ENCODE measurements around the gene APOBEC3H.
"Not testable (repeated sequence)": the region's sequence is repeated elsewhere in the genome, so short reads cannot be mapped to it uniquely, and the experiment has no call there.

The APOBEC3H gene

DNA sequence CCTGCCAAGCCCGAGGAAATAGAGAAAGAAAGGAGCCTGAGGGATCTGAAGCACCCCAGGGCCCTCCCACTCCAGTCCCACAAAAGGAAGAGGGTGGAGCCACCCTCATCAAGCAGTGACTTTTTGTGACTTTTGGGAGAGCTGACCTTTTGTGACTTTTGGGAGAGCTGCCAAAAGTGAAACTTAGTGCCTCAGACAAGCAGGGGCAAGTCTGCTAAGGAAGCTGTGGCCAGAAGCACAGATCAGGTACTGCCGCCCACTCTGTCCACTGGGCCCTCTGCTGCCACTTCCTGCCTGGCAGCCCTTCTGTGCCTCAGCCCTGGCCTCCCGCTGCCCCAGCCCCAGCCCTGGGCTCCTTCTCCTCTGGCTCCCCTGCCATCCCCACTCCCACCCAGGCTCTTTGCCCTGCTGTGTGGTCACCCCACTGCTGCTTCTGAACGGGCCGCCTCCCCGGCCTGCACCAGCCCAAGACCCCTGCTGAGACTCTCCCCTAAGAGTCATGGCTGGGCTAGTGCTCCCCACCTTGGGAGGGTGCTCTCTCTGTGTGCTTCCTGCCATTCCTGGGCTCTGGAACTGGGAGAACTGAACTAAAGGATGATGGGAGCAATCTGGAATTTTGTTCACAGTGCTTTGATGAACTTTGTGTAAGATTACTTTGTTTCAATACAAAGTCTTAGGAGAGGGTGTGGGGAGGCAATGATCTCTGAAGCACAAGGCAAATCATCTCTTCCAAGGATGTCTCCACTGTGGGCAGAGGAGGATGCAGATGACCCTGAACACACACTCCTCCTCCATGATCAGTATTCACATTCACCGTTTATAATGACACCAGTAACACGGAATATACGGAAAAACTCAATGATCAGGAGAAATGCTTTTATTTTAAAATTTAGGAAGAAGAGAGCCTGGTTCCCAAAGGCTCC lies at the start of gene APOBEC3H:
Gene APOBEC3H, plus strand, starts transcription at position 147 of the 923 bp plus-strand sequence. CDS start 3,035 bp downstream, outside the sequence.
- peaks cover 24% of the 10 kb centered on the region for H3K4me1 ChIP-seq (ENCODE audit: insufficient read depth, low read length)
- no peaks in the 10 kb centered on the region for H3K36me3 ChIP-seq (ENCODE audit: insufficient read depth, low read length)
- H3K9me3 ChIP-seq (ENCODE audit: control insufficient read depth, insufficient read depth, low read length): no peaks in the 10 kb centered on the region
- no peak within 1 kb of the TSS for H3K9ac ChIP-seq (ENCODE audit: low read depth, low read length)

DNA sequence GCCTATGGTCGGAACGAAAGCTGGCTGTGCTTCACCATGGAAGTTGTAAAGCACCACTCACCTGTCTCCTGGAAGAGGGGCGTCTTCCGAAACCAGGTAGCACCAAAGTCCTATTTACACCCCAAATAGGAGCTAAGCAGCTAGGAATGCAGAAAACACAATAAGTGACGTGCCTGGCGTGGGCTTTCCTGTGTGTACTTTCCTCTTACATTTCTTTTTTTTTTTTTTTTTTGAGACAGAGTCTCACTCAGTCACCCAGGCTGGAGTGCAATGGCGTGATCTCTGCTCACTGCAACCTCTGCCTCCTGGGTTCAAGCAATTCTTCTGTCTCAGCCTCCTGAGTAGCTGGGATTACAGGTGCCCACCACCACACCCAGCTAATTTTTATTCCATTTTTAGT lies 47.6 kb upstream of the APOBEC3H start:
- H3K9me3 ChIP-seq (ENCODE audit: control insufficient read depth, insufficient read depth, low read length); H3K36me3 ChIP-seq (ENCODE audit: insufficient read depth, low read length); H3K9ac ChIP-seq (ENCODE audit: low read depth, low read length): not testable (repeated sequence)
- peaks cover 32% of the 10 kb centered on the region for H3K4me1 ChIP-seq (ENCODE audit: insufficient read depth, low read length)

DNA sequence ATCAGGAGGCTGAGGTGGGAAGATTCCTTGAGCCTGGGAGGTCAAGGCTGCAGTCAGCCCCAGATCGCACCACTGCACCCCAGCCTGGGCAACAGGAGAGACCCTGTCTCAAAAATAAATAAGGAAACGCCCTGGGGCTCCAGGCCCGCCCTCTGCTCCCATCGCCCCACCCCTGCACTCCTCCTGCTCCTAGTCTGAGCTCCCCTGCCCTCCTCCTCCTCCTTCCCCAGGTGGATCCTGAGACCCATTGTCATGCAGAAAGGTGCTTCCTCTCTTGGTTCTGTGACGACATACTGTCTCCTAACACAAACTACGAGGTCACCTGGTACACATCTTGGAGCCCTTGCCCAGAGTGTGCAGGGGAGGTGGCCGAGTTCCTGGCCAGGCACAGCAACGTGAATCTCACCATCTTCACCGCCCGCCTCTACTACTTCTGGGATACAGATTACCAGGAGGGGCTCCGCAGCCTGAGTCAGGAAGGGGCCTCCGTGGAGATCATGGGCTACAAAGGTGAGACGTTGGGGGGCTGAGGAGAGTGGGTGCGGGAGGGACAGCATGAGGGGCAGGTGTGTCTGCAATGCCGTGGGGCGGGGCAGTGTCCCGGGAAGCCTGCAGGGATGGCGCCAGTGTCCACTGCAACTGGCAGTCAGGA lies 45.1 kb upstream of the APOBEC3H start:
- H3K36me3 ChIP-seq (ENCODE audit: insufficient read depth, low read length); H3K9me3 ChIP-seq (ENCODE audit: control insufficient read depth, insufficient read depth, low read length): not testable (repeated sequence)
- Histone ChIP-seq H3K4me1 (ENCODE audit: insufficient read depth, low read length) (peaks cover 25% of the 10 kb centered on the region), H3K9ac (ENCODE audit: low read depth, low read length) (peak overlapping the region; percentile 21; the same call in 1 of the 2 replicates)

DNA sequence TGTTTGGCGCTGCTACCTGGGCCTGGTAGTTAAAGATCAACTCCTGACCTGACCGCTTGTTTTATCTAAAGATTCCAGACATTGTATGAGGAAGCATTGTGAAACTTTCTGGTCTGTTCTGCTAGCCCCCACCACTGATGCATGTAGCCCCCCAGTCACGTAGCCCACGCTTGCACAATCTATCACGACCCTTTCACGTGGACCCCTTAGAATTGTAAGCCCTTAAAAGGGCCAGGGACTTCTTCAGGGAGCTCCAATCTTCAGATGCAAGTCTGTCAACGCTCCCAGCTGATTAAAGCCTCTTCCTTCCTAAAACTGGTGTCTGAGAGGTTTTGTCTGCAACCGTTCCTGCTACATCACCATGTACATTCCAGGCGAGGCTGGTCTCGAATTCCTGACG lies 41.4 kb upstream of the APOBEC3H start:
- Histone ChIP-seq H3K4me1 (ENCODE audit: insufficient read depth, low read length) (peaks cover 10% of the 10 kb centered on the region; the same call in 1 of the 2 replicates), H3K9ac (ENCODE audit: low read depth, low read length) (no peak overlapping the region), H3K36me3 (ENCODE audit: insufficient read depth, low read length) (no peaks in the 10 kb centered on the region), H3K9me3 (ENCODE audit: control insufficient read depth, insufficient read depth, low read length) (peaks cover 5% of the 10 kb centered on the region)

DNA sequence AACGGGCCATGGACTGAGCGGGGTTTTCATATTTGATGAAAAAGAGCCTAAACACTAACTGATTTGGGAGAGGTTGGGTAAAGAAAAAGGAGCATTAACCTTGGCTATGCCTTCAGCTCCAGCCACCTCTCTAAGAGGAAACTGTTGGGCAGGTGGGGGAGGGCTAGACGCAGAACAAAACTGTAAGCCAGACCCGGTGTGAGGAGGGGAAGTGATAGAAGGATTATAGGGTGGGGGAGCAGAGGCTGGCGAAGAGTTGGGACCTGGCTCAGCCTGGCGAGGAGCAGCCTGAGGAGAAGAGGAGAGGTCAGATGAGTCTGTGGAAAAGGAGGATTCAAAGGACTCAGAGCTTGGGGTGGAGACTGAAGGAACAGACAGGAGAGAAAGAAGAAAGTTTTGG lies 35.8 kb upstream of the APOBEC3H start:
- not testable (repeated sequence) for H3K9ac ChIP-seq (ENCODE audit: low read depth, low read length)

DNA sequence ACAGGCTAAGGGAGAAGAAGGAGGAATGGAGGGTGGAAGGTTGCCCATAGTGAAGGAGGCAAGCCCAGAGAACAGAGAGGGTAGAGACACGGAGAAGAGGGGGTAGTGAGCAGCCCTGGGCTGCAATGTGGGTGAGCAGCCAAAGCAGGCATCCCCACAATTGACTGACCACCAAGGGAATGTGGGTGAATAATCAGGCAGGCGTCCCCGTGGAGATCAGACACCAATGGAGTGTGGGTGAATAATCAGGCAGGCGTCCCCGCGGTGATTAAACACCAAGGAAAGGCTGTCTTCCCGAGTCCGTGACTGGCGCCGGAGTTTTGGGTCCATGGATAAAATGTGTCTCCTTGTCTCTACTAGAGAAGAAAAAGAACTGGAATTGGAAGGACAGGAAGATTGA lies 35.1 kb upstream of the APOBEC3H start:
- not testable (repeated sequence) for H3K36me3 ChIP-seq (ENCODE audit: insufficient read depth, low read length); H3K9me3 ChIP-seq (ENCODE audit: control insufficient read depth, insufficient read depth, low read length); H3K4me1 ChIP-seq (ENCODE audit: insufficient read depth, low read length); H3K9ac ChIP-seq (ENCODE audit: low read depth, low read length)

More for the DNA sequence above, 35.8 kb upstream of the APOBEC3H start:
- not testable (repeated sequence) for H3K4me1 ChIP-seq (ENCODE audit: insufficient read depth, low read length); H3K36me3 ChIP-seq (ENCODE audit: insufficient read depth, low read length); H3K9me3 ChIP-seq (ENCODE audit: control insufficient read depth, insufficient read depth, low read length)

DNA sequence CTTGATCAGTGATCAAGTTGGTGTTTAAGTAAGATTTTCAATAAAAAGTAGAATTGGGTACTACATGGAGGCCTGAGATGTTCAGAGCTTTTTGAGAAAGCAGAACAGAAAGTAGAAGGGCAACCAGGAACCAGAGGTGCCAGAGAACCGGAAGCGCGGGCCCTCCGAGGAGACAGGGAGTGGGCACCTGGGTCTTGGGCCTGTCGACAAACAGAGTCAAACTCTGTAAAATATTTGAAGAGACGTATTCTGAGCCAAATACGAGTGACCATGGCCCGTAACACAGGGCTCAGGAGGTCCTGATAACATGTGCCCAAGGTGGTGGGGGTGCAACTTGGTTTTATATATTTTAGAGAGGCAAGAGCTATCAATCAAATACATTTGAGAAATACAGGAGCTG lies 33.1 kb upstream of the APOBEC3H start:
- not testable (repeated sequence) for H3K4me1 ChIP-seq (ENCODE audit: insufficient read depth, low read length); H3K9me3 ChIP-seq (ENCODE audit: control insufficient read depth, insufficient read depth, low read length); H3K9ac ChIP-seq (ENCODE audit: low read depth, low read length); H3K36me3 ChIP-seq (ENCODE audit: insufficient read depth, low read length)

DNA sequence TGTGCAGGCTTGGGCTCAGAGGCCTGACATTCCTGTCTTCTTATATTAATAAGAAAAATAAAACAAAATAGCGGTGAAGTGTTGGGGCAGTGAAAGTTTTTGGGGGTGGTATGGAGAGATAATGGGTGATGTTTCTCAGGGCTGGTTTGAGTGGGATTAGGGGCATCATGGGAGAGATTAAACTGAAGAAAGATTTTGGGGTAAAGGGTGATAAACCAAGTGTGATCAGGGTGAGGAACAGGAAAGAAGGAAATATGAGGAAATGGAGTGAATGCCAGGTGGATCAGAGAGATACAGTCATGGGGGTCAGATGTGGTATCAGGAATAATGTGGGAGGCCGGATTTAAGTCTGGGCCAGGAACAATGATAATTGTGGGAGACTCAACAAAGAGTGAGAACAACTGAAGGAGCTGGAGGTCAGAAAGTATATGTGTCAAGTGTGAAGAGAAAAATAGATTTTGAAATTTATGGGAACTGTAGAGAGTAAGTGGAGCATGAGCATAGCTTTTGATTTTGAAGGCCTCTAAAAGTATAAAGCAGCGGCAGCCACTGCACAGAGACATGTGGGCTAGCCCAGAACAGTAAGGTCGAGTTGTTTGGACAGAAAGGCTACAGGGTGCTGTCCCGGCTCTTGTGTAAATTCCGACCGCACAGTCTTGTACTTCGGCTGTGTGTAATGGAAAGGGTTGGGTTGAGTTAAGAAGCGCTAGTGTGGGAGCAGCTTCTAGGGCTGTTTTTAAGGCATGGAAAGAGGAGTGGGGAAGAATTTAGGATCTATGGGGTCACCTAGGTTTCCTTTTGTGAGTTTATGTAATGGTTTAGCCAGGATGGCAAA lies 30.4 kb upstream of the APOBEC3H start:
- not testable (repeated sequence) for H3K36me3 ChIP-seq (ENCODE audit: insufficient read depth, low read length); H3K9me3 ChIP-seq (ENCODE audit: control insufficient read depth, insufficient read depth, low read length); H3K9ac ChIP-seq (ENCODE audit: low read depth, low read length); H3K4me1 ChIP-seq (ENCODE audit: insufficient read depth, low read length)

DNA sequence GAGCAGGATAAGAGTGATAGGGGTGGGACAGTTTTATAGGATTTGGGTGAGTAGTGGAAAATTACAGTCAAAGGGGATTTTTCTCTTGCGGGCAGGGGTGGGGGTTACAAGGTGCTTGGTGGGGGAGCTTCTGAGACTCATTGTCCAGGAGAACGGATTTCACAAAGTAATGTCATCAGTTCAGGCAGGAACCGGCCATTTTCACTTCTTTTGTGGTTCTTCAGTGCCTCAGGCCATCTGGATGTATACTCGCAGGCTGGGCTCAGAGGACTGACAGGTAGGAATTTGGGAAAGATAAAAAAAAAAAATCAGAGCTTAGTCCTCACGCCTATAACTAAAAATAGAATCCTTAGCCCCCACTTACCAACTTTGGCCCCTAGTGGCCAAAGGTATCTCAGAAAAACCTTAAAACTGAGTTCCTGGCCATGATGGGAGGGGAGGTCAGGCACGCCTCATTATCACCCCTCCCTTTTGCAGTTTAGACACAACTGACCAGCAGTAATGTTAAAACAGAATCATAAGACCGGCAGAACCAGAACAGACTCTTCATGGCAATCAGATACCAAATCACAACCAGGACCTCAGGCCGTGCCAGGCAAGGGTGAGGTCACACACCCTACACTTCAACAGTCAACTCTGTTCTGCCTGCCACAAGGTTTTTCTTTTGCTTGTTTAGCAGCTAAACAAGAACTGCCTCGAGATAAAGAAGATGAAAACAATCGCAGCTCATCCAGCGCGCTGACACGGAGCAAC lies 28.8 kb upstream of the APOBEC3H start:
- Histone ChIP-seq H3K4me1 (ENCODE audit: insufficient read depth, low read length) (peaks cover 9% of the 10 kb centered on the region; the same call in 1 of the 2 replicates), H3K36me3 (ENCODE audit: insufficient read depth, low read length) (no peaks in the 10 kb centered on the region), H3K9ac (ENCODE audit: low read depth, low read length) (no peak overlapping the region), H3K9me3 (ENCODE audit: control insufficient read depth, insufficient read depth, low read length) (no peaks in the 10 kb centered on the region)

DNA sequence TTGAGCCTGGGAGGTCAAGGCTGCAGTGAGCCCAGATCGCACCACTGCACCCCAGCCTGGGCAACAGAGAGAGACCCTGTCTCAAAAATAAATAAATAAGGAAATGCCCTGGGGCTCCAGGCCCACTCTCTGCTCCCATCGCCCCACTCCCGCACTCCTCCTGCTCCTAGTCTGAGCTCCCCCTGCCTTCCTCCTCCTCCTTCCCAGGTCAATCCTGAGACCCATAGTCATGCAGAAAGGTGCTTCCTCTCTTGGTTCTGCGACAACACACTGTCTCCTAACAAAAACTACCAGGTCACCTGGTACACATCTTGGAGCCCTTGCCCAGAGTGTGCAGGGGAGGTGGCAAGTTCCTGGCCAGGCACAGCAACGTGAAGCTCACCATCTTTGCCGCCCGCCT lies 26.9 kb upstream of the APOBEC3H start:
- Histone ChIP-seq H3K36me3 (ENCODE audit: insufficient read depth, low read length) (no peaks in the 10 kb centered on the region), H3K9ac (ENCODE audit: low read depth, low read length) (no peak overlapping the region), H3K4me1 (ENCODE audit: insufficient read depth, low read length) (peaks cover 9% of the 10 kb centered on the region; the same call in 1 of the 2 replicates), H3K9me3 (ENCODE audit: control insufficient read depth, insufficient read depth, low read length) (no peaks in the 10 kb centered on the region)

DNA sequence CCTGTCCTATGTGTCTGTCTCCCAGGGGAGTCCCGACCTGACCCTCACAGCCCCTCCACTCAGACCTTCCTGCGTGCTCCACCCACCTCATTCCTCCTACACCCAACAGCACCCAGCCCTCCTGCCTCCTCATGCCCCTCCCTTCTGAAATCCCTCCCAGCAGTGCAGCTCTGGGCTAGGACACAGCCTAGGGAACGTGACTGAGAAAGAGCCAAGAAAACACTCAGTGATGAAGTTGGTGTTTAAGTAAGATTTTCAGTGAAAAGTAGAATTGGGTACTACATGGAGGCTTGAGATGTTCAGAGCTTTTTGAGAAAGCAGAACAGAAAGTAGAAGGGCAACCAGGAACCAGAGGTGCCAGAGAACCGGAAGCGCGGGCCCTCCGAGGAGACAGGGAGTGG lies 24.5 kb upstream of the APOBEC3H start:
- not testable (repeated sequence) for H3K9ac ChIP-seq (ENCODE audit: low read depth, low read length); H3K9me3 ChIP-seq (ENCODE audit: control insufficient read depth, insufficient read depth, low read length); H3K36me3 ChIP-seq (ENCODE audit: insufficient read depth, low read length); H3K4me1 ChIP-seq (ENCODE audit: insufficient read depth, low read length)

DNA sequence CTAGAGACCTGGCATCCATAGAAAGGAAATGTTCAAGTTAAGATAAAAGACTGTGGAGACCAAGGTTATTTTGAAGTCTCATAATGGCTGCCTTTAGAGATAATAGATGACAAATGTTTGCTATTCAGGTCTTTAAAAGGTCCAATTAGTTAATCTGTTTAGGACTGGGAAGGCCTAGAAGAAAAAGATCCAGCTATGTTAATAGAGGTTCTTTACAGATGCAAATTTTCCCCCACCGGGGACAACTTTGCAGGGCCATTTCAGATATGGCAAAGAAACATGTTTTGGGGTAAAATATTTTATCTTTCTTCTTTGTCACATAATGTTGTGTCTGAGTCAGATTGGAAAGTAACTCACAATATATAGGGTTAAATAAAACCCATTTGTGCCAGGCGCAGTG lies 23.1 kb upstream of the APOBEC3H start:
- Histone ChIP-seq H3K36me3 (ENCODE audit: insufficient read depth, low read length) (no peaks in the 10 kb centered on the region), H3K9me3 (ENCODE audit: control insufficient read depth, insufficient read depth, low read length) (no peaks in the 10 kb centered on the region), H3K9ac (ENCODE audit: low read depth, low read length) (no peak overlapping the region), H3K4me1 (ENCODE audit: insufficient read depth, low read length) (no peaks in the 10 kb centered on the region; the same call in 1 of the 2 replicates)

DNA sequence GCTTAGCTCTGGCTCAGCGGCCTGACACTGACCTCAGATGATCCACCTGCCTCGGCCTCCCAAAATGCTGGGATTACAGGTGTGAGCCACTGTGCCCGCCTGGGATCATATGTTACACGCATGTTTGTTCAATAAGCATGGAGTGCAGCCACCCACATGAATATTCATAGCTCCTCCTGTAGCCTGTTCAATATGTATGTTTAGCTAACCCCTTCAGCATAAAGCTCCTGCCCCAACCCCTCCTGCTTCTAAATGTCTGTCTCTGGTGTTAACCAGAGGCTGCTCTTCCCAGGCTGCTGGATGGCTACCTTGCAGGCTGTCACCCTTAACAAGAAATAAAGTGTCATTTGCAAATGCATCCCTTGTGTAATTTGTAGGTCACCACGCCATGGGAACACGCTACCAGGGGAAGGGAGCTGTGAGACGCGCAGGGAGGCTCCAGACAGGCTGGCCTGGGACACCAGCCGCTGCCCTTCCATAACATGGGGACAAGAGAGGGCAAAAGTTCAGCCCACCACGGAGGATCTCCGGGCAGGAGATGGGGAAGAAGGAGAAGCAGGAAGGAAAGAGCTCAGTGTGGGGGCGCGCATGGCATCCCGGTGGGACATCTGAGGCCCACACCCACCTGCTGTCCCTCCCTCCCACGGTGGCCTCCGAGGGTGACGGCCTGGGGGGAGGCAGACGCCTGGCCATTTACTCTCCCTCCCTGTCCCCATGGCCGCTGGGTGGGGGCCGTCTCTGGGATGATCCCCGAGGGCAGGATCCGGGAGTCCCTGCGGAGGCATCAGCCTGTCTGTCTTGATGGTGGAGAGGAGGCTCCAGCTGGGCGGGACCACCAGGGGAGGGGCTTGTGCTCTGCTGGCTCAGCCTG lies 20.7 kb upstream of the APOBEC3H start:
- not testable (repeated sequence) for H3K9me3 ChIP-seq (ENCODE audit: control insufficient read depth, insufficient read depth, low read length); H3K4me1 ChIP-seq (ENCODE audit: insufficient read depth, low read length); H3K36me3 ChIP-seq (ENCODE audit: insufficient read depth, low read length)
- H3K9ac ChIP-seq (ENCODE audit: low read depth, low read length): peak overlapping the region; percentile 24; the same call in 1 of the 2 replicates

Measured in ES-I3 (cell line).